ENCODE results near the gene FARP2.

- TF ChIP-seq SMAD5 (IDR thresholded peaks at IDR 0.05; ENCODE audit: low read depth), result no peak
- TF ChIP-seq CTCF (IDR thresholded peaks at IDR 0.05 in 2 of 3, conservative IDR thresholded peaks at IDR 0.05 in 1 of 3; ENCODE audit: control insufficient read depth in 2 of 3, extremely low read depth in 1 of 3, insufficient read depth in 1 of 3, low read depth in 3 of 3, low read length in 3 of 3), result no peak
- TF ChIP-seq BMI1 (IDR thresholded peaks at IDR 0.05; ENCODE audit: borderline replicate concordance), result no peak
- TF ChIP-seq CBX5 (IDR thresholded peaks at IDR 0.05; ENCODE audit: low read depth), result no peak
- TF ChIP-seq, protein P1, sequence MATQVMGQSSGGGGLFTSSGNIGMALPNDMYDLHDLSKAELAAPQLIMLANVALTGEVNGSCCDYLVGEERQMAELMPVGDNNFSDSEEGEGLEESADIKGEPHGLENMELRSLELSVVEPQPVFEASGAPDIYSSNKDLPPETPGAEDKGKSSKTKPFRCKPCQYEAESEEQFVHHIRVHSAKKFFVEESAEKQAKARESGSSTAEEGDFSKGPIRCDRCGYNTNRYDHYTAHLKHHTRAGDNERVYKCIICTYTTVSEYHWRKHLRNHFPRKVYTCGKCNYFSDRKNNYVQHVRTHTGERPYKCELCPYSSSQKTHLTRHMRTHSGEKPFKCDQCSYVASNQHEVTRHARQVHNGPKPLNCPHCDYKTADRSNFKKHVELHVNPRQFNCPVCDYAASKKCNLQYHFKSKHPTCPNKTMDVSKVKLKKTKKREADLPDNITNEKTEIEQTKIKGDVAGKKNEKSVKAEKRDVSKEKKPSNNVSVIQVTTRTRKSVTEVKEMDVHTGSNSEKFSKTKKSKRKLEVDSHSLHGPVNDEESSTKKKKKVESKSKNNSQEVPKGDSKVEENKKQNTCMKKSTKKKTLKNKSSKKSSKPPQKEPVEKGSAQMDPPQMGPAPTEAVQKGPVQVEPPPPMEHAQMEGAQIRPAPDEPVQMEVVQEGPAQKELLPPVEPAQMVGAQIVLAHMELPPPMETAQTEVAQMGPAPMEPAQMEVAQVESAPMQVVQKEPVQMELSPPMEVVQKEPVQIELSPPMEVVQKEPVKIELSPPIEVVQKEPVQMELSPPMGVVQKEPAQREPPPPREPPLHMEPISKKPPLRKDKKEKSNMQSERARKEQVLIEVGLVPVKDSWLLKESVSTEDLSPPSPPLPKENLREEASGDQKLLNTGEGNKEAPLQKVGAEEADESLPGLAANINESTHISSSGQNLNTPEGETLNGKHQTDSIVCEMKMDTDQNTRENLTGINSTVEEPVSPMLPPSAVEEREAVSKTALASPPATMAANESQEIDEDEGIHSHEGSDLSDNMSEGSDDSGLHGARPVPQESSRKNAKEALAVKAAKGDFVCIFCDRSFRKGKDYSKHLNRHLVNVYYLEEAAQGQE (IDR thresholded peaks at IDR 0.05; ENCODE audit: low read depth, low read length), result no peak
- no peak for TF ChIP-seq RCOR1 (conservative IDR thresholded peaks at IDR 0.05; ENCODE audit: low read depth, low read length)
- TF ChIP-seq, protein P2, sequence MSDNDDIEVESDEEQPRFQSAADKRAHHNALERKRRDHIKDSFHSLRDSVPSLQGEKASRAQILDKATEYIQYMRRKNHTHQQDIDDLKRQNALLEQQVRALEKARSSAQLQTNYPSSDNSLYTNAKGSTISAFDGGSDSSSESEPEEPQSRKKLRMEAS (IDR thresholded peaks at IDR 0.05; ENCODE audit: low read depth, low read length), result no peak
- TF ChIP-seq POLR2A (IDR thresholded peaks at IDR 0.05; ENCODE audit: low read depth, low read length), result no peak
- no peak for TF ChIP-seq HDAC2 (IDR thresholded peaks at IDR 0.05)
- no peak for TF ChIP-seq USF2 (IDR thresholded peaks at IDR 0.05; ENCODE audit: borderline replicate concordance, low read depth, low read length)
Measured at GRCh38 chr2:241460631-241461030, 104.5 kb downstream of the FARP2 start.

Measured in GM12878 (cell line).